Activated CD8-positive, alpha-beta memory T cell treated with anti-CD3 and anti-CD28 coated beads for 48 hours (primary cell): ENCODE results near the gene CDK14.
"Not testable (repeated sequence)": the region's sequence is repeated elsewhere in the genome, so short reads cannot be mapped to it uniquely, and the experiment has no call there.

Experiments used
- DNase-seq, 3 experiments: peaks; one replicate each; pipeline ENCODE4 v3.0.0-alpha.2; 2020; ENCODE audit warnings: low read depth in 2 of 3, low spot score in 2 of 3

CDK14 gene

DNA sequence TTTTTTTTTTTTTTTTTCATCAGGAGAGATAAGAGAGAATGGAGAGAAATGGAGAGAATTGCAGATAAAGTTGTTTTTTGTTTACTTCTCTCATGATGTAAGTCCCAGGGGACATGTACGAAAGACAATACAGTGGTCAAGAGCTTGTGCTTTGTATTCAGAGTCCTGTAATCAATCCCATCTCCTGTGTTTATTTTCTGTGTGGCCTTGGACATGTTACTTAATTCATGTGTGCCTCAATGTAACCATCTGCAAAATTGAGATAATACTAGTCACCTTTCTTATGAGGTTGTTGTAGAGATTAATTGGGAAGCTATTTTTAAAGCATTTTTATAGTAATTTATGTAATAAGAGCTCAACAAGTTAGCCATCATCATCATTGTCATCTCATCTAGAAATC lies 117.5 kb downstream of the CDK14 start:
- no peak for DNase-seq

GRCh38 chr7:90715067-90715466 lies 118.9 kb downstream of the CDK14 start:
- DNase-seq: no peak

DNA sequence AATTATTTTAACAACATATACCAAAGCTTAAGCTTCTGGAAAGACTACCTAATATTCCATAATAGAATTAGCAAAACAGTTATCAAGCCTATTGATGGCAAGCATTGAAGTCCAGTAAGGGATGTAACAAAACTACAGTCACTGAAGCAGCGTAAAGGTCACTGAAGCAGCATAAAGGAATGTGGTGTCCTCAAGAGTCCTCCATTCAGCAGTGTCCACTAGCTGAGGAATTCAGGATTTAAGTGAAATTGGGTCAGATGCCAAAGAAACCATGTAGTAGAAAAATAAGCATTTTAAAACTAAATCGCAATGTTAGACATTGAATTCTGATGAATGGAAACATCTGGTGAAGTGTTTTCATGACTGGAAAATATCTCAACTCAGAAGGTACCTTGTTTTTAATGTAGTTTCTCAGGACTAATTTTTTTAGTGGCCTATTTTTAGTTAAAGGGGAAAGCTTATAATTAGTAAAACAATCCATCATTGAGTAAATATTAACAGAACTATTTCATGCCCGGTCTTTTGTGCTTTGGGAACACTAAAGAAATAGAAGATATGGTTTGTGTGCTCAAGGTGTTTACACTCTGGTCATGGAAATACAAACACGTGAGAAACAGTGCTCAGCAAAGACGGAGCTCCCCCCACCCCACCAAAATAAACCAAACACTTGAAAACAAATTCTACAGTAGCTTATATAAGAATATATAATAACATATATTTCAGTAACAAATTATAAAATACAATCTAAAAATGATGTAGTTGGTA lies 121.4 kb downstream of the CDK14 start:
- DNase-seq: no peak

GRCh38 chr7:90719155-90719554 lies 123.0 kb downstream of the CDK14 start:
- DNase-seq: no peak

- DNase-seq: no peak
Observed at GRCh38 chr7:90720984-90721760, 125.1 kb downstream of the CDK14 start.

- no peak for DNase-seq
Observed at GRCh38 chr7:90721869-90722431, 125.8 kb downstream of the CDK14 start.

DNA sequence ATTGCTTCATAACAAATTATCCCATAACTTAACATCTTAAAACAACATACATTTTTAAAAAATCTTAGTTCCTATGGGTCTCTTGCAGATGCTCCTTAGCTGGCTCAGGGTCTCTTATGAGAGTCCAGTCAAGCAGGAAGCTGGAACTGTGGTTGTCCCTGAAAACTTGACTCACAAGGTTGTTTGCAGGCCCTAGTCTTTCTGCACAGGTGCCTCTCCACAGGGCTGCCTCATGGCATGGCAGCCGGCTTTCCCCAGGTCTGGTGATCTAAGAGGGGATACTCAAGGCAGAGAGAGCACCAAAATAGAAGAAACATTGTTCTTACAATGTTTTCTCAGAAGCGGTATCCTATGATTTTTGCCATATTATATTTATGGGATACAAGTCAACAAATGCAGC lies 127.1 kb downstream of the CDK14 start:
- no peak for DNase-seq

DNA sequence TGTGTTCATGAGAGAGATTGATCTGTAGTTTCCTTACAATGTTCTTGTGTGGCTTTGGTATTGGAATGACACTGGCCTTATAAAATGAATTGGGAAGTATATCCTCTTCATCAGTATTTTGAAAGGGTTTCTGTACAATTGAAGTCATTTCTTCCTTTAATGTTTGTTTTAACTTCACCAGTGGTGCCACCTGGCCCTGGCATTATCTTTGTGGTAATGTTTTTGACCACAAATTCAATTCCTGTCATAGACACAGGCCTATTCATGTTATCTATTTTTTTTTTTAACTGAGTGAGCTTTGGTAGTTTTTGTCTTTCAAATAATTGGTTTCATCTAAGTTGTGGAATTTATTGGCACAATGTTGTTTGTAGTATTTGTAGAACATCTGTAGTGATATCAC lies 127.7 kb downstream of the CDK14 start:
- no peak for DNase-seq

DNA sequence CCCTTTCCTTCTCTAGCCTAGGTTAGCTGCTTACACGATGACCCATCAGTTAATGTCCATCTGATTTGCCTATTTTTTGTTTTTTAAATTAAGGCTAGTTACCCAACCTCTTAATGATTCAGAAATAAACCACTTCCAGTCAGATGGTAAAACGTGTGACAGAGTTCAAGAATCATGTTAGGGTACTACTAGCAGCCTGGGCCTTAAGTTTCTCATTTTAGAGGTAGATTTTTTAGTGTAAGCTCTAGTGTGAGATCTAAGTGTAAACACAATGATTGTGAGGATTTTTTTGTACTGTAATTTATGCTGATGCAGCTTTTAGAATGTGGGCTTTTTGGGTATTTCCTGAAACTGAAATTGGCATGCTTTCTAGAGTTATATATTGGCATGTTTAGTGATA lies 130.0 kb downstream of the CDK14 start:
- no peak for DNase-seq

DNA sequence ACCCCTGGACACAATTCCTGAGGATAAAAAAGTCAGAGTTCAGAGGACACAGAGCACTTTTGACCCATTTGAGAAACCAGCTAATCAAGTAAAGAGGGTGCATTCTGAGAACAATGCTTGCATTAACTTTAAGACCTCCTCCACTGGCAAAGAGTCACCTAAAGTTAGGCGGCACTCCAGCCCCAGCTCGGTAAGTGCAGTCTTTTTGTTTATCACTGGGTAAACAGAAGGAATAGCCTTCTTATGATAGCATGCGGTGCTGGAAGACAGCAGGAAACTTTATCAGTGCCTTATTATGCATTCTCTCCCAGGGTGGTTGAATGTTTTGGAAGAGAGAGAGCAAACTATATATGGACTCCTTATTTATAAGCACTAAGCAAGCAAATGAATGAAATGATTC lies 130.5 kb downstream of the CDK14 start:
- DNase-seq: no peak

- DNase-seq: no peak
Observed at GRCh38 chr7:90727412-90727811, 131.3 kb downstream of the CDK14 start.

DNA sequence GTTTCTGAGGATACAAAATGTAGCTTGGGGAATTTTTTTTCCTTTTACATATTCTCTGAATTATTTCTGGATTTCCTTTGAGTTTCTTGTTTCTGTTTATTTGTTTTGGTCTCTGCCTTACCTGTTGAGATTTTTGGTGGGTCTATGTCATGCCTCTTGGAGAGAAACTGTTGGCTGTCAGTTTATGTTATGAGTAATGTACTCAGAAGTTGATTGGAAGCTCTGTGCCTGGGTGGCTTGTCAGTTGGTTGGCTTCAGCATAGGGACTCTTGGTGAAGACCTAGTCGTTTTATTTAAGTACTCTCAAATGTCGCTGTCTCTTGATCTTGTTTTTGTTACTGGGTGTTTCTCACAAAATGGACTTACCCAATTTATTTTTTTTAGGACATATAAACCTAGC lies 132.4 kb downstream of the CDK14 start:
- DNase-seq: no peak

DNA sequence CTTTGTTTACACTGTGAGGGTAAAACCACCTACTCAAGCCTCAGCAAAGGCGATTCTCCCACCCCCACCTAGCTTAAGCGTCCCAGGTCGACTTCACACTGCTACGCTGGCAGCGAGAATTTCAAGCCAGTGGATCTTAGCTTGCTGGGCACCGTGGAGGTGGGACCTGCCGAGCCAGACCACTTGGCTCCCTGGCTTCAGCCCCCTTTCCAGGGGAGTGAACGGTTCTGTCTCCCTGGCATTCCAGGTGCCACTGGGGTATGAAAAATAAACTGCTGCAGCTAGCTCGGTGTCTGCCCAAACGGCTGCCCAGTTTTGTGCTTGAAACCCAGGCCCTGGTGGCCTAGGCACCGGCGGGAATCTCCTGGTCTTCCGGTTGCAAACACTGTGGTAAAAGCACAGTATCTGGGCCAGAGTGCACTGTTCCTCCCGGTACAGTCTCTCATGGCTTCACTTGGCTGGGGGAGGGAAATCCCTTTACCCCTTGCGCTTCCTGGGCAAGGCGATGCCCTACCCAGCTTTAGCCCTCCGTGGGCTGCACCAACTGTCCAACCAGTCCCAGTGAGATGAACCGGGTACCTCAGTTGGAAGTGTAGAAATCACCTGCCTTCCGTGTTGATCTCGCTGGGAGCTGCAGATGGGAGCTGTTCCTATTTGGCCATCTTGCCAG lies 139.6 kb downstream of the CDK14 start:
- DNase-seq: not testable (repeated sequence)

DNA sequence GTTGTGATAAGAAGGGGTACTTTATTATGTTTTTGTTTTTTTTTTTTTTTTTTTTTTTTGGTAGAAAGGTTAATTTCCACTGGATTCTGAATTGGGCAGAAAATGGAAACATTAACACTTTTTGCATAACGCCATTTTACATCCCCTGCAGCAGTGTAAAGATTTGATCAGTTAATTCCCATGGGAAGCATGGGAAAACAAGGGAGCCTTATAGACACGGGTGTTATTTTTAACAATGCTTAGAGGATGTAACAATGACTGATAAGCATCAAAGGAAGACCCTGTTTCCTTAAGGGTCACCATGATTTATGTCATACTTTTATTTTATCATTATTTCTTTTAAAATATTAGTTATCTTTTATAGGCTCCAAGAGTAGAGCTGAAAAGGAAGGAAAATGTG lies 140.2 kb downstream of the CDK14 start:
- DNase-seq: no peak

GRCh38 chr7:90736968-90737939 lies 141.1 kb downstream of the CDK14 start:
- DNase-seq: no peak

DNA sequence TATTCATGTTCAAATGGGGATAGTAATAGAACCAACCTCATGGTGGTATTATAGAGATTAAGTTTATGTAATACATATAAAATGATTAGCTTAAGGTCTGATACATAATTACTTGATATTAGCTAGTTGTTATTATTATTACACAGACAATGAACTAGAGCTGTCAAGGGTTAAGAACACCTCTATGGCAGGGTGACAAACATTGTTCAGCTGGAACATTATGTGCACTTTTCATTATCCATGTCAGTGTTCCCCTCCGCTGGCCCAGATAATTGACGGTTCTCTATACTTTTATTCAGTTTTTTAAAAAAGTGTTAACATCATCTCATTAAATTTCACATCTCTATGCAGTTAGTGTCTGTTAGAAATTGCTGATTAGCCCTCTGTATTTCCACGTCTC lies 142.1 kb downstream of the CDK14 start:
- DNase-seq: no peak

DNA sequence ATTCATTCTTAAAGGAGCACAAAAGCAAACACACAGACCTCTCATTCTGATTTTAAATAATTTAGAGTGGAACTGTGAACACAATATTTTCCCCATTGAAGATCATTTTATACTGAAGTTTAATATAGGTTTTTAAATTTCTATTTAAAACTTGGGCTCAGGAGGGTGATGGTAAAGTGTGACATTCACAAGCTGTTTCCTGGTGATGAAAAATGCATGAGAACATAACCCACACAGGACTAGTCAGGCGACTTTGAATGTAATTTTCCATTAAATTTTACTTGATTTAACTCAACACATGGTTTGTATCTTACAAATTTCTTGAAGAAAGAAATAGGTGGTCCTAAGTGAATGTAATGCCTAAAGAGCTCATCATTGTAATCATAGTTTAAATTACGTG lies 143.6 kb downstream of the CDK14 start:
- DNase-seq: no peak

GRCh38 chr7:90740386-90740785 lies 144.3 kb downstream of the CDK14 start:
- DNase-seq: no peak

- DNase-seq: no peak
Observed at GRCh38 chr7:90743626-90744025, 147.5 kb downstream of the CDK14 start.

DNA sequence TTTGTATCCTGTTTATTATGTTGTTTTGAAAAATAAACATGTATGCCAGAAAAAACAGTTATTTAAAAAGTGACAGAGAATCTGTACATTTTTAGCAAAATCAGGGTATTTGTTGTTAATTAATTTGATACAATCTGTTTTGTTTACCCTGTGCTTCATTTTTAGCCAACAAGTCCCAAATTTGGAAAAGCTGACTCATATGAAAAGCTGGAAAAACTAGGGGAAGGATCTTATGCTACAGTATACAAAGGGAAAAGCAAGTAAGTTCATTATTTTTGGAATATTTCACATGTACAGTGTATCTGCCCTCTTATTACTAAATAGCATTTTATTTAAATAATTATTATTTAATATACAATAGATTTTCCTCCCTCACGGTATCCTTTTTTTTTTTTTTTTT lies 151.4 kb downstream of the CDK14 start:
- no peak for DNase-seq

- DNase-seq: no peak
Observed at GRCh38 chr7:90749262-90749661, 153.1 kb downstream of the CDK14 start.
